ENCODE measurements around the gene MVD.

DNA sequence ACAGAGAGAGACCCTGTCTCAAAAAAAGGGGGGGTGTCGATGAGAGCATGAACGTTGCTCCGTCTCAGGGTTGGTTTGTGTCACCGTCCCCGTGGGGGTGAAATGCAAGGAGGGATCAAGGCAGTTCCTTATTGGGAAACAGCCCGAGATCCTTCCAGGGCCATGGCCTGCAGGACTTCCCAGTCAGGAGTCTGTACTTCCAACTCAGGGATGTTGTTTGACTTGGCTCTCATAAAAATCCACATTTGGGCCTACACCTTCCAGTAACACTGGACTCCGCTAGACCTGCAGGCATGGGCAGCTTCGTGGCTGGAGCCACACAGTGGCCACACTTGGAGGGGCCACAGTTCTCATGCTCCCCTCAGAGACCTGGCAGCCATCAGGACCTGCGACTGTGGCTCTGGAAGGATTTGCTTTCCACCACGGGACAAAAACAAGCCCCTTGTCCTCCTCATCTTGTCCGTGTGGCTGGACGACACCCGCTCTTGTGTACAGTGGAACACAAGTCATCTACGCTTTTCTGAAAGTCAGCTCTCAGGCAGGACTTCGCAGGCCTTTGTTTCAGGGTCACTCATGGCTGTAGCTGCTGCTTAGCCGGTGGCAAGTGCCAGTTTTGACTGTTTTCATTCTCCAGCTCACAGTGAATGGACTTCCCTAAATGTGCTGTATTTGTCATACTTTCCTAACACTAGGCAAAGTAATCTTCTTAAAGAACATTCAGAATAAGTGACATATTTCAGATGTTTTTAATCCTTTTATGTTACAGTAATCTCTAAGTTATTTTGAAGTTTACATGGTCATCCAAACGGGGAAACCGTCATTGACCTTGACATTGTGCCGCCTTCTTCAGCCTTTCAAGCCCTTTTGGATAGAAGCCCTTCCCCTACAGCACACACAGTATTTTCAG, 48.7 kb downstream of the MVD start:
- TF ChIP-seq POLR2AphosphoS5 (IDR thresholded peaks at IDR 0.05; ENCODE audit: low read depth, low read length) (no peak), POLR2A (IDR thresholded peaks at IDR 0.05; ENCODE audit: borderline replicate concordance, extremely low read depth, insufficient read depth, insufficient read length) (no peak), TCF7L2 (IDR thresholded peaks at IDR 0.05; ENCODE audit: borderline replicate concordance, extremely low read depth, insufficient read depth, insufficient read length) (no peak), EGR1 (IDR thresholded peaks at IDR 0.05; ENCODE audit: low read depth) (no peak), YY1 (IDR thresholded peaks at IDR 0.05; ENCODE audit: extremely low read depth, insufficient replicate concordance, low read depth, low read length) (no peak), SP1 (IDR thresholded peaks at IDR 0.05; ENCODE audit: low read depth) (no peak)
- TF ChIP-seq, protein P1, sequence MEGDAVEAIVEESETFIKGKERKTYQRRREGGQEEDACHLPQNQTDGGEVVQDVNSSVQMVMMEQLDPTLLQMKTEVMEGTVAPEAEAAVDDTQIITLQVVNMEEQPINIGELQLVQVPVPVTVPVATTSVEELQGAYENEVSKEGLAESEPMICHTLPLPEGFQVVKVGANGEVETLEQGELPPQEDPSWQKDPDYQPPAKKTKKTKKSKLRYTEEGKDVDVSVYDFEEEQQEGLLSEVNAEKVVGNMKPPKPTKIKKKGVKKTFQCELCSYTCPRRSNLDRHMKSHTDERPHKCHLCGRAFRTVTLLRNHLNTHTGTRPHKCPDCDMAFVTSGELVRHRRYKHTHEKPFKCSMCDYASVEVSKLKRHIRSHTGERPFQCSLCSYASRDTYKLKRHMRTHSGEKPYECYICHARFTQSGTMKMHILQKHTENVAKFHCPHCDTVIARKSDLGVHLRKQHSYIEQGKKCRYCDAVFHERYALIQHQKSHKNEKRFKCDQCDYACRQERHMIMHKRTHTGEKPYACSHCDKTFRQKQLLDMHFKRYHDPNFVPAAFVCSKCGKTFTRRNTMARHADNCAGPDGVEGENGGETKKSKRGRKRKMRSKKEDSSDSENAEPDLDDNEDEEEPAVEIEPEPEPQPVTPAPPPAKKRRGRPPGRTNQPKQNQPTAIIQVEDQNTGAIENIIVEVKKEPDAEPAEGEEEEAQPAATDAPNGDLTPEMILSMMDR (IDR thresholded peaks at IDR 0.05 in 2 of 3, conservative IDR thresholded peaks at IDR 0.05 in 1 of 3; ENCODE audit: borderline replicate concordance in 1 of 3, insufficient read depth in 1 of 3, low read depth in 2 of 3, low read length in 2 of 3) = no peak
